GM23338 (cell line): ENCODE results near the gene SMOC2. TPM values are rescaled to one million over a fixed set of nuclear protein-coding genes. Genes with fewer than 3 reads are reported as not detected.

Experiments used
- ATAC-seq: fragments of 200-7000 bp; cut with Tn5 transposase; 3 replicates; pipeline ENCODE4 v1.9.1; 2020
- DNase-seq: peaks from one replicate; pipeline ENCODE4 v3.0.0-alpha.2; 2015; ENCODE audit warnings: low spot score
- H2AFZ ChIP-seq: fragments of 200-600 bp; sonication (generic); 2 replicates; pipeline ENCODE4 v1.8.0; 2016; ENCODE audit warnings: antibody characterized with exemption, mild to moderate bottlenecking, moderate library complexity
- H3F3A ChIP-seq: fragments of 200-600 bp; sonication (generic); replicated peaks from 2 replicates; pipeline ENCODE4 v1.8.0; 2017; ENCODE audit warnings: antibody characterized with exemption, mixed run types, low read depth
- H3K27ac ChIP-seq: fragments of 200-600 bp; sonication (generic); 2 replicates; pipeline ENCODE4 v1.6.1; 2016; ENCODE audit warnings: low read depth
- H3K27me3 ChIP-seq: fragments of 200-600 bp; sonication (generic); 2 replicates; pipeline ENCODE4 v1.8.0; 2016; ENCODE audit warnings: mild to moderate bottlenecking, mixed run types, moderate library complexity; ENCODE audit not compliant: insufficient read depth
- H3K36me3 ChIP-seq: fragments of 200-600 bp; sonication (generic); 2 replicates; pipeline ENCODE4 v1.8.0; 2016; ENCODE audit warnings: mild to moderate bottlenecking; ENCODE audit not compliant: insufficient read depth
- H3K4me1 ChIP-seq: fragments of 200-600 bp; sonication (generic); 2 replicates; pipeline ENCODE4 v1.8.0; 2016; ENCODE audit warnings: mild to moderate bottlenecking, moderate library complexity; ENCODE audit not compliant: insufficient read depth
- H3K4me2 ChIP-seq: fragments of 200-600 bp; sonication (generic); 2 replicates; pipeline ENCODE4 v1.7.1; 2017; ENCODE audit warnings: mixed run types
- H3K4me3 ChIP-seq: fragments of 200-600 bp; sonication (generic); 2 replicates; pipeline ENCODE4 v1.6.1; 2016; ENCODE audit warnings: mixed run types
- H3K79me2 ChIP-seq: fragments of 200-600 bp; sonication (generic); replicated peaks from 2 replicates; pipeline ENCODE4 v1.8.0; 2017; ENCODE audit warnings: mild to moderate bottlenecking; ENCODE audit not compliant: insufficient read depth
- H3K9me2 ChIP-seq: fragments of 200-600 bp; sonication (generic); 2 replicates; pipeline ENCODE4 v1.8.0; 2017; ENCODE audit not compliant: insufficient read depth
- H4K20me1 ChIP-seq: fragments of 200-600 bp; sonication (generic); replicated peaks from 2 replicates; pipeline ENCODE4 v1.8.0; 2017; ENCODE audit warnings: mild to moderate bottlenecking; ENCODE audit not compliant: insufficient read depth
- H3K27ac Mint-ChIP-seq: 2 replicates; pipeline ENCODE4 v1.8.0; 2020; ENCODE audit warnings: inconsistent platforms, mild to moderate bottlenecking, moderate library complexity, mixed read lengths
- H3K27me3 Mint-ChIP-seq: 3 replicates; pipeline ENCODE4 v1.8.0; 2022; ENCODE audit warnings: low read depth, mild to moderate bottlenecking, moderate library complexity, mixed read lengths, inconsistent platforms; ENCODE audit not compliant: insufficient read depth, poor library complexity
- H3K36me3 Mint-ChIP-seq: 3 replicates; pipeline ENCODE4 v1.8.0; 2021; ENCODE audit warnings: low read depth, mild to moderate bottlenecking, inconsistent platforms, moderate library complexity, mixed read lengths
- H3K4me1 Mint-ChIP-seq: 3 replicates; pipeline ENCODE4 v1.8.0; 2020; ENCODE audit warnings: mild to moderate bottlenecking, inconsistent platforms, mixed read lengths
- H3K4me3 Mint-ChIP-seq: 3 replicates; pipeline ENCODE4 v1.8.0; 2021; ENCODE audit warnings: moderate library complexity, mild to moderate bottlenecking, inconsistent platforms, mixed read lengths
- H3K9me3 Mint-ChIP-seq: 3 replicates; pipeline ENCODE4 v1.8.0; 2020; ENCODE audit warnings: moderate library complexity, mild to moderate bottlenecking, inconsistent platforms, mixed read lengths
- CREB1 ChIP-seq: fragments of 250-450 bp; sonication (Bioruptor Pico); IDR thresholded peaks from 2 replicates; pipeline ENCODE4 v1.5.0; 2020; ENCODE audit warnings: low read depth, mild to moderate bottlenecking, moderate library complexity
- EZH2phosphoT487 ChIP-seq: fragments of 200-600 bp; sonication (generic); IDR thresholded peaks from one replicate; pipeline ENCODE4 v1.8.1; 2018; ENCODE audit warnings: antibody characterized with exemption; ENCODE audit not compliant: unreplicated experiment
- POLR2AphosphoS5 ChIP-seq: IDR thresholded peaks from 2 replicates; pipeline ENCODE4 v1.6.1; 2016; ENCODE audit warnings: antibody characterized with exemption, low read depth
- ZNF331 ChIP-seq: fragments of 250-450 bp; sonication (Bioruptor Pico); IDR thresholded peaks from 2 replicates; pipeline ENCODE4 v1.5.0; 2020; ENCODE audit warnings: low read depth, mild to moderate bottlenecking, moderate library complexity
- ZNF462 ChIP-seq: fragments of 250-450 bp; sonication (Bioruptor Pico); IDR thresholded peaks from 2 replicates; pipeline ENCODE4 v1.5.0; 2020; ENCODE audit warnings: mild to moderate bottlenecking, moderate library complexity
- polyA plus RNA-seq: library from polyadenylated mRNA; unstranded; fragments of >200 nt; fragmentation: Nextera tagmentation; extraction: Ambion mirVana; gene quantifications from 2 replicates; pipeline ENCODE4 v1.2.1, GENCODE V29; 2016
- total RNA-seq: library from RNA; depleted of rRNA; stranded (reverse); fragments of >200 nt; shearing (Covaris generic); gene quantifications from 2 replicates; pipeline ENCODE4 v1.2.3, GENCODE V29; 2014
- TF ChIP-seq, protein P1 (sequence below): IDR thresholded peaks from one replicate; pipeline ENCODE4 v1.6.1; 2018; ENCODE audit warnings: antibody characterized with exemption; ENCODE audit not compliant: unreplicated experiment
- TF ChIP-seq, protein P2 (sequence below): IDR thresholded peaks from 2 replicates; pipeline ENCODE4 v1.6.1; 2016; ENCODE audit warnings: antibody characterized with exemption

Gene SMOC2
- total and polyA plus RNA-seq, 2 experiments from 2014 or later, result 4.3 to 6.5 TPM

- TF ChIP-seq ZNF462 (no peak), ZNF331 (no peak), POLR2AphosphoS5 (no peak), CREB1 (CRISPR knock-in tag) (no peak)
Observed at GRCh38 chr6:168675375-168675774, 234.4 kb downstream of the SMOC2 start (continued).

- Mint-ChIP-seq H3K36me3 (no peaks in the 10 kb centered on the region; the same call in 1 of the 3 replicates), H3K27ac (no peak overlapping the region), H3K9me3 (0 out of 3 replicates have a peak, but pooled peaks cover 3% of the 10 kb centered on the region), H3K4me1 (peaks cover 19% of the 10 kb centered on the region; the same call in 2 of the 3 replicates), H3K27me3 (peaks cover 4% of the 10 kb centered on the region), H3K4me3 (no peak overlapping the region)
- Histone ChIP-seq H3K4me2 (no peak overlapping the region), H3K27me3 (no peaks in the 10 kb centered on the region), H3K9me2 (peaks cover 8% of the 10 kb centered on the region; the same call in 1 of the 2 replicates), H3F3A (no peaks in the 10 kb centered on the region), H4K20me1 (no peaks in the 10 kb centered on the region), H3K27ac (no peak overlapping the region), H3K79me2 (no peaks in the 10 kb centered on the region), H2AFZ (no peak overlapping the region), H3K4me3 (no peak overlapping the region), H3K4me1 (no peaks in the 10 kb centered on the region), H3K36me3 (no peaks in the 10 kb centered on the region)
- DNase-seq (no peak), ATAC-seq (no peak)
- TF ChIP-seq POLR2AphosphoS5 (no peak), ZNF331 (no peak), EZH2phosphoT487 (no peak)
- TF ChIP-seq, protein P1, sequence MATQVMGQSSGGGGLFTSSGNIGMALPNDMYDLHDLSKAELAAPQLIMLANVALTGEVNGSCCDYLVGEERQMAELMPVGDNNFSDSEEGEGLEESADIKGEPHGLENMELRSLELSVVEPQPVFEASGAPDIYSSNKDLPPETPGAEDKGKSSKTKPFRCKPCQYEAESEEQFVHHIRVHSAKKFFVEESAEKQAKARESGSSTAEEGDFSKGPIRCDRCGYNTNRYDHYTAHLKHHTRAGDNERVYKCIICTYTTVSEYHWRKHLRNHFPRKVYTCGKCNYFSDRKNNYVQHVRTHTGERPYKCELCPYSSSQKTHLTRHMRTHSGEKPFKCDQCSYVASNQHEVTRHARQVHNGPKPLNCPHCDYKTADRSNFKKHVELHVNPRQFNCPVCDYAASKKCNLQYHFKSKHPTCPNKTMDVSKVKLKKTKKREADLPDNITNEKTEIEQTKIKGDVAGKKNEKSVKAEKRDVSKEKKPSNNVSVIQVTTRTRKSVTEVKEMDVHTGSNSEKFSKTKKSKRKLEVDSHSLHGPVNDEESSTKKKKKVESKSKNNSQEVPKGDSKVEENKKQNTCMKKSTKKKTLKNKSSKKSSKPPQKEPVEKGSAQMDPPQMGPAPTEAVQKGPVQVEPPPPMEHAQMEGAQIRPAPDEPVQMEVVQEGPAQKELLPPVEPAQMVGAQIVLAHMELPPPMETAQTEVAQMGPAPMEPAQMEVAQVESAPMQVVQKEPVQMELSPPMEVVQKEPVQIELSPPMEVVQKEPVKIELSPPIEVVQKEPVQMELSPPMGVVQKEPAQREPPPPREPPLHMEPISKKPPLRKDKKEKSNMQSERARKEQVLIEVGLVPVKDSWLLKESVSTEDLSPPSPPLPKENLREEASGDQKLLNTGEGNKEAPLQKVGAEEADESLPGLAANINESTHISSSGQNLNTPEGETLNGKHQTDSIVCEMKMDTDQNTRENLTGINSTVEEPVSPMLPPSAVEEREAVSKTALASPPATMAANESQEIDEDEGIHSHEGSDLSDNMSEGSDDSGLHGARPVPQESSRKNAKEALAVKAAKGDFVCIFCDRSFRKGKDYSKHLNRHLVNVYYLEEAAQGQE, result no peak
- TF ChIP-seq, protein P2, sequence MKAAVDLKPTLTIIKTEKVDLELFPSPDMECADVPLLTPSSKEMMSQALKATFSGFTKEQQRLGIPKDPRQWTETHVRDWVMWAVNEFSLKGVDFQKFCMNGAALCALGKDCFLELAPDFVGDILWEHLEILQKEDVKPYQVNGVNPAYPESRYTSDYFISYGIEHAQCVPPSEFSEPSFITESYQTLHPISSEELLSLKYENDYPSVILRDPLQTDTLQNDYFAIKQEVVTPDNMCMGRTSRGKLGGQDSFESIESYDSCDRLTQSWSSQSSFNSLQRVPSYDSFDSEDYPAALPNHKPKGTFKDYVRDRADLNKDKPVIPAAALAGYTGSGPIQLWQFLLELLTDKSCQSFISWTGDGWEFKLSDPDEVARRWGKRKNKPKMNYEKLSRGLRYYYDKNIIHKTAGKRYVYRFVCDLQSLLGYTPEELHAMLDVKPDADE, result no peak
Observed at GRCh38 chr6:168675933-168676551, 235.1 kb downstream of the SMOC2 start.
